Measurements from ENCODE around the gene SETD4.

DNA sequence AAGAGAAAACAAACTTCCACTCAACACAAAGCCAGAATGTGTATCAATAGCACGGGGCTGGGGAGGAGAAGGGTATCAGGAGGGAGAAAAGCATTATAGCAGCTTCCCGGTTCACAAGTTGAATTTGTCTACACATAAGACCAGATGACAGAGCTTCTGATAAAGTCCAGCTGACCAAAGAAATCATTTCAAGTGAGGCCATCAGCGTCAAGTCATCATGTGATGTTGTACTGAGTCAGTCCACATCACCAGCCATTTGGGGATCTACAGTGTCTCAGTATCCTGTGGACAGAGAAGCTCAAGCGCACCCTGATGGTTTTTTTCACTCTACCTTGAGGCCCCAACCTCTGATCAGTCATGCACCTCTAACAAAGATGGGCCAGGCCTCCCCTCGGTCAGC lies 33.0 kb downstream of the SETD4 start:
- TF ChIP-seq, protein P1, sequence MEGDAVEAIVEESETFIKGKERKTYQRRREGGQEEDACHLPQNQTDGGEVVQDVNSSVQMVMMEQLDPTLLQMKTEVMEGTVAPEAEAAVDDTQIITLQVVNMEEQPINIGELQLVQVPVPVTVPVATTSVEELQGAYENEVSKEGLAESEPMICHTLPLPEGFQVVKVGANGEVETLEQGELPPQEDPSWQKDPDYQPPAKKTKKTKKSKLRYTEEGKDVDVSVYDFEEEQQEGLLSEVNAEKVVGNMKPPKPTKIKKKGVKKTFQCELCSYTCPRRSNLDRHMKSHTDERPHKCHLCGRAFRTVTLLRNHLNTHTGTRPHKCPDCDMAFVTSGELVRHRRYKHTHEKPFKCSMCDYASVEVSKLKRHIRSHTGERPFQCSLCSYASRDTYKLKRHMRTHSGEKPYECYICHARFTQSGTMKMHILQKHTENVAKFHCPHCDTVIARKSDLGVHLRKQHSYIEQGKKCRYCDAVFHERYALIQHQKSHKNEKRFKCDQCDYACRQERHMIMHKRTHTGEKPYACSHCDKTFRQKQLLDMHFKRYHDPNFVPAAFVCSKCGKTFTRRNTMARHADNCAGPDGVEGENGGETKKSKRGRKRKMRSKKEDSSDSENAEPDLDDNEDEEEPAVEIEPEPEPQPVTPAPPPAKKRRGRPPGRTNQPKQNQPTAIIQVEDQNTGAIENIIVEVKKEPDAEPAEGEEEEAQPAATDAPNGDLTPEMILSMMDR (IDR thresholded peaks at IDR 0.05): no peak
- no peak for TF ChIP-seq POLR2A (IDR thresholded peaks at IDR 0.05)
